GM19395 (cell line): Measurements from ENCODE around the gene ZNF680.
"Not testable (repeated sequence)": the region's sequence is repeated elsewhere in the genome, so short reads cannot be mapped to it uniquely, and the experiment has no call there.

Source experiments
- ATAC-seq: cut with Tn5 transposase; IDR thresholded peaks from one replicate; pipeline ENCODE4 v1.9.1; 2021; ENCODE audit warnings: mild to moderate bottlenecking, moderate library complexity; ENCODE audit not compliant: unreplicated experiment

The ZNF680 gene

GRCh38 chr7:64562626-64563278 lies at the start of gene ZNF680:
TSS of gene ZNF680 (minus strand) at chr7:64563071. CDS start at chr7:64562954, 117 bp downstream.
- ATAC-seq = peak; percentile 99

GRCh38 chr7:64612452-64612851 lies 49.6 kb upstream of the ZNF680 start:
- ATAC-seq = no peak

GRCh38 chr7:64611717-64612116 lies 48.8 kb upstream of the ZNF680 start:
- no peak for ATAC-seq

- ATAC-seq = no peak
Measured at GRCh38 chr7:64610997-64611396, 48.1 kb upstream of the ZNF680 start.

GRCh38 chr7:64608116-64608910 lies 45.4 kb upstream of the ZNF680 start:
- ATAC-seq = no peak

- no peak for ATAC-seq
Measured at GRCh38 chr7:64606385-64606784, 43.5 kb upstream of the ZNF680 start.

- ATAC-seq = no peak
Measured at GRCh38 chr7:64603271-64603670, 40.4 kb upstream of the ZNF680 start.

GRCh38 chr7:64602518-64602917 lies 39.6 kb upstream of the ZNF680 start:
- ATAC-seq = no peak

- no peak for ATAC-seq
Measured at GRCh38 chr7:64602086-64602485, 39.2 kb upstream of the ZNF680 start.

GRCh38 chr7:64599359-64599758 lies 36.5 kb upstream of the ZNF680 start:
- ATAC-seq = no peak

- no peak for ATAC-seq
Measured at GRCh38 chr7:64590971-64591370, 28.1 kb upstream of the ZNF680 start.

GRCh38 chr7:64581926-64582894 lies 19.3 kb upstream of the ZNF680 start:
- no peak for ATAC-seq

- no peak for ATAC-seq
Measured at GRCh38 chr7:64581391-64581790, 18.5 kb upstream of the ZNF680 start.

GRCh38 chr7:64574540-64575099 lies 11.7 kb upstream of the ZNF680 start:
- ATAC-seq = no peak

- ATAC-seq = not testable (repeated sequence)
Measured at GRCh38 chr7:64570284-64570605, 7.4 kb upstream of the ZNF680 start.

- ATAC-seq = not testable (repeated sequence)
Measured at GRCh38 chr7:64569372-64570283, 6.8 kb upstream of the ZNF680 start.

GRCh38 chr7:64562256-64562625 lies 630 bp downstream of the ZNF680 start:
- ATAC-seq = peak; percentile 1

- ATAC-seq = no peak
Measured at GRCh38 chr7:64559206-64559605, 3.7 kb downstream of the ZNF680 start.

GRCh38 chr7:64558781-64559180 lies 4.1 kb downstream of the ZNF680 start:
- no peak for ATAC-seq

- ATAC-seq = no peak
Measured at GRCh38 chr7:64558323-64558705, 4.6 kb downstream of the ZNF680 start.
